GM19467 (cell line): Measurements from ENCODE around the gene GNG12.

Source experiments
- ATAC-seq: cut with Tn5 transposase; IDR thresholded peaks from one replicate; pipeline ENCODE4 v1.9.1; 2021; ENCODE audit warnings: mild to moderate bottlenecking, moderate library complexity; ENCODE audit not compliant: unreplicated experiment

GNG12 gene

DNA sequence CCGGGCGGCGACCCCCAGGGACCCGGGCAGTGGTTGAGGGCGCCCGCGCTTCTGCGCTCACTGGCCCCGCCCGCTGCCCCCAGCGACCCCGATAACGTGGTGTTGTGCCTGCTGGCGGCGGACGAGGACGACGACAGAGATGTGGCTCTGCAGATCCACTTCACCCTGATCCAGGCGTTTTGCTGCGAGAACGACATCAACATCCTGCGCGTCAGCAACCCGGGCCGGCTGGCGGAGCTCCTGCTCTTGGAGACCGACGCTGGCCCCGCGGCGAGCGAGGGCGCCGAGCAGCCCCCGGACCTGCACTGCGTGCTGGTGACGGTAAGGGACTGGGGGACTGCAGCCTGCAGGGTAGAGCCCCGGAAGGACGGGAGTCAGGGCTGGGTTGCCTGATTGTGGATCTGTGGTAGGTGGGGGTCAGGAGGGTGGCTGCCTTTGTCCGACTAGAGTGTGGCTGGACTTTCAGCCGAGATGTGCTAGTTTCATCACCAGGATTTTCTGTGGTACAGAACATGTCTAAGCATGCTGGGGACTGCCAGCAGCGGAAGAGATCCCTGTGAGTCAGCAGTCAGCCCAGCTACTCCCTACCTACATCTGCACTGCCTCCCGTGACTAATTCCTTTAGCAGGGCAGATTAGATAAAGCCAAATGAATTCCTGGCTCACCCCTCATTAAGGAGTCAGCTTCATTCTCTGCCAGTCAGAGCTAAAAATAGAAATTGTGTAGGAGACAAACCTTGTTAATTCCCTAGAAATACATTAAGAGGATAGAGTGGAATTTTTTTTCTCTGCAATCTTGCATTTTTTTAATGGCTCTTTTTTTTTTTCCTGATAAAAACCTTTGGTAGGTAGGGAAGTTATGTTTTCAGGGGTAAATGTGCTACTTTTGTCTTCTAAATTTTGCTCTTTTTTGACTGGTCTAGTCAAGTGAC is 146.7 kb downstream of the GNG12 start:
- no peak for ATAC-seq

DNA sequence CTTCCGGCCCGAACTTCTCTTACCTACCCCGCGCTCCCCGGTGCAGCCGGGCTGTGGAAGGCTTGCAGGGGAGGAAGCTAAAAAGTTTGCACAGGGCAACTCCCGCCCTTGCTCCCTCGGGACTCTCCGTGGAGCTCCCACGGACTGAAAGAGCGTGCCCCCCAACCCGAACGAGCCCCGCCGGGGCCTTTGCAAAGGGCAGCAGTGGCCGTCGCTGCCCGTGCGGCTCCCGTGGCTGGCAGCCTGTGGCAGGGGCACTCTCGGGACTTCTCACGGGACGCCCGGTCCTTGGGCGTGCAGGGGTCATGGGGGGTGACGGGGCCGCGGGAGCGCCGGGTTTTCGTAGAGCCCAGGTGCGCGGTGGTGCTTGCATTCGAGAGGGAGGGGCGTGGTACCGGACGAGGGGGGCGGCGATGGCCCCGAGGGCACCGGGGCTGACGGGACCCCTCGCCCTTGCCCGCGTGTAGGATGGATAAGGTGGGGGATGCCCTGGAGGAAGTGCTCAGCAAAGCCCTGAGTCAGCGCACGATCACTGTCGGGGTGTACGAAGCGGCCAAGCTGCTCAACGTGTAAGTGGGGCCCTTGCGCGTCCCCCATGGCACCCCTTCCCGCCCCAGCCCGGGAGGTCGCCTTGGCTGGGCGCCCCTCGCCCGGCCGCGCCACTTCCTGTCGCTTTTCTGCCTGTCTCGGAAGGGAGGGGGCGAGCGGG is 147.6 kb downstream of the GNG12 start:
- peak; percentile 6 for ATAC-seq

DNA sequence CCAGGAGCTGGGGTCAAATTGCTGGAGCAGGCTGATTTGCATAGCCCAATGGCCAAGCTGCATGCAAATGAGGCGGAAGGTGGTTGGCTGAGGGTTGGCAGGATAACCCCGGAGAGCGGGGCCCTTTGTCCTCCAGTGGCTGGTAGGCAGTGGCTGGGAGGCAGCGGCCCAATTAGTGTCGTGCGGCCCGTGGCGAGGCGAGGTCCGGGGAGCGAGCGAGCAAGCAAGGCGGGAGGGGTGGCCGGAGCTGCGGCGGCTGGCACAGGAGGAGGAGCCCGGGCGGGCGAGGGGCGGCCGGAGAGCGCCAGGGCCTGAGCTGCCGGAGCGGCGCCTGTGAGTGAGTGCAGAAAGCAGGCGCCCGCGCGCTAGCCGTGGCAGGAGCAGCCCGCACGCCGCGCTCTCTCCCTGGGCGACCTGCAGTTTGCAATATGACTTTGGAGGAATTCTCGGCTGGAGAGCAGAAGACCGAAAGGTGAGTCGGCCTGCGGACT is 148.2 kb downstream of the GNG12 start, which contains the start of gene GADD45A:
Gene GADD45A (plus strand): TSS at position 135 of the 491 bp plus-strand sequence. CDS start 294 bp downstream, at position 429.
- ATAC-seq: peak; percentile 89

DNA sequence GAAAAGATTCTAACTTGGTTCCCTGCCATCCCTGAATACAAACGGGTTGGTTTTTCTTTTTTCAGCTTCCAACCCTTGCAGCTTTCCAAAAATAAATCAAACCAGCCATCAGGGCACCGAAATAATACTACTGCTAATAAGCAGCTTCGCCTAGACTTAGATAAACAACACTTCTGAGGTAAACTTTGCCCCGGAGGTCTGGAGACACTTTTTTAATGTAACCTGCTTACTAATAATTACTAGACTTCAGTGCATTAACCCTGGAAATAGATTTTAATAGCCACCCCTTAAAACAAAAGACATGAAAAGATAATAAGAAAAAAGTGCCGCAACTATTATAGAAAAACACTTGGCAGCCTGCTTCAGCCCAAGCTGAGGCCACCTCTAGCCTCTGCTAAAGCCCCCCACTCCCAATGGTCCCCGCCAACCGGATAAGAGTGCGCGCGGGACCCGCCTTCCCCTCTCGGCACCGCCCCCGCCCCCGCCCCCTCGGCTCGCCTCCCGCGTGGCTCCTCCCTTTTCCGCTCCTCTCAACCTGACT is 148.7 kb downstream of the GNG12 start:
- no peak for ATAC-seq

DNA sequence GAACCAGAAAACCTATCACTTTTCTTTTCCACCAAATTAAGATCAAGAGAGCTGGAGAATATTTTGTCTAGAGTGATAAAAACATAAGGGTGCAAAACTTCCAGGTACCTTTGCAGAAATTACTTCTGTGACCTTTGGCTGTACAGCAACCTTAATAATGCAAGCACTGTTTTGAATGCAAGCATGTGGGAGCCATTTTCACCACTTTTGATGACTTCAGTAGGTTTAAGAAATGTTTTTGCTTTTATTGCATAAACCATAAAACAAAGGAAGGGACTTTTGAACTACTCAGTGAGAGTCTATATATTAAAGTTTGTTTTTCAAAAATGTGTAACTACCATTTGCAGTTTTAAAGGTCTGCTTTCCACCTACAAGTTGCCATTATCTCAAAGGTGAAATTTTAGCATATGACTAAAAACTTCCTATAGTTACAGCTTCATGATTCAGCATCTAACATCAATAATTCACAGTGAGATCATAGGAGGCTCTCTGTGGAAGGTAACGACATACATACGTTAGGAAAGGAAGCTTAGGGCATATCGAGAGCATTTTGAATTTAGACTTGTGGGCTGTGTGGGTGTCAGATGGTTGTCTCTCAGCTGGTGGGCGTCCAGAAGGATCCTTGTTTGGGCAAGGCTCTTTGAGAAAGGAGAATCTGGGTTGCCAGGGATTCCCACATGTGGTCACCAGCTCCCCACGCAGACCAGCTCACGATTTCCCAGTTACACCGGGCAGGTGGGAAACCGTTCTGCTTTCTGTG is 149.3 kb downstream of the GNG12 start:
- no peak for ATAC-seq

GRCh38 chr1:67683316-67683715 is 150.0 kb downstream of the GNG12 start:
- no peak for ATAC-seq

GRCh38 chr1:67682659-67683197 is 150.5 kb downstream of the GNG12 start:
- no peak for ATAC-seq

DNA sequence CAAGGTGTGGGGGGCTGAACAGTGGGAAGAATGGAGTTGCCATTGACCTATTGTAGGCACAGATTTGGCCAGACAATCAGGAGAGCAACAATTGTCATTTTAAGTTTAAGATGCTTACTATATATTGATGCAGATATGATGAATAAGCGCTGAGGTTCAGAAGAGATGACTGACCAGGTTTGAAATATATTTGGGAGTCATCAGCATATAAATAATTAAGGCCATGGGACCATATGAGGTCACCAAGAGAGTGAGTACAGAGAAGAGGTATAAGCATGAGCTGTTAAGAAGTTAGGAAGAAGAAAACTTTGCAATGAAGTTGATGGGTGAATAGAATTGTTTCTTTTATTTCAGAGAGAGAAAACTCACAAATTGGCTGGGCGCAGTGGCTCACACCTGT is 152.8 kb downstream of the GNG12 start:
- ATAC-seq: no peak

GRCh38 chr1:67679691-67680090 is 153.6 kb downstream of the GNG12 start:
- ATAC-seq: no peak

GRCh38 chr1:67677930-67678329 is 155.3 kb downstream of the GNG12 start:
- no peak for ATAC-seq

DNA sequence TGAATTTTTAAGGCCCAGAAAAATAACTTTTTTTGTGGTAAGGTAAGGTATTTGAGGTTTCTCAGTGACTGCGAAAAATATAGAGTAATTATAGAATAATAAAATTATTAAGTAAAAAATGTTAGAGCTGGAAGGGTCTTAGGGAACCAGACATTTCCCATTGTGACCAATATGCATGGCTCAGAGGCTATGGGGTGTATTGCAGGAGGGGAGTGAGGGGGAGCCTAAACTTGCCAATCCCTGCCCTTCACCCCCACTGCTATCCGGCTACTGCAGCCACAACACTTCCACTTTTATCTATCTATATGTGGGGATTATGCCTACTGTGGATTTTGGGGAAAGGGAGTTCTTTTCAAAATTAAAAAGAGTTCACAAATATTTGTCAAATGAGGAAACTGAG is 155.9 kb downstream of the GNG12 start:
- ATAC-seq: no peak

DNA sequence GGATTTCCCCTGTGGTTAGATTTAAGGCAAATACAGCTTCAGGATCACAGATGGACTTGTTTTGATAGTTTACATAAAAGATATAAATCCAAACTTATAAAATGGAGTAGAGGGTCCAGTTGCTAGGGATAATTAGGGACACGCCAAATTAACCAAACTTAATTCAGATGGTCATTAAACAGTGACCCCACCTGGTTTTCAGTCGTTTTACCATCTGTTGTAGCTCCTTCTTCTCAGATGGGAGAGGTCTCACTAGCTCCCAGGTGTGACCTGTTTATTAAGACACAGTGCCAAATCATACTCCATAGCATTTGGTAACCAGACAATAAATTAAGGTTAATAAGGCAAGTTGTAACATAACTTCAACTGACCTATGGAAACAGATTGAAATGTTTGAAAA is 156.3 kb downstream of the GNG12 start:
- ATAC-seq: no peak

GRCh38 chr1:67676287-67676686 is 157.0 kb downstream of the GNG12 start:
- no peak for ATAC-seq

DNA sequence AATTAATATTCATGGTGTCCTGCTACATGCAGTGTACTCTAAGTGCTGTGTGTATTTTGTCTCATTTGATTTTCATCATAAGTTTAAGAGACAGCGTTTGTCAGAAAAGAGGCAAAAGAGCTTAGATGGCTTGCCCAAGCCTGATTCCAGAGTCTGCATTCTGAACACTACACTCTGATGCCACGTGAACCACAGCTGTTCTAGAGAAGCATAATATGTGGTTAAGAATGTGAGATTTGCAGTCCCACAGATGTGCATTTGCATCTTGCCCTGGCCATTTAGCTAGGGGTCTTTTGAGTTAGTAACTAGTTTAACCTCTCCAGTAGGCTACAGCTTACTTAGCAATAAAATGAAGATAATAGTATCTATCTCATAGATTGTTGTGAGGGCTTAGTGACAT is 157.5 kb downstream of the GNG12 start:
- ATAC-seq: peak; percentile 76

DNA sequence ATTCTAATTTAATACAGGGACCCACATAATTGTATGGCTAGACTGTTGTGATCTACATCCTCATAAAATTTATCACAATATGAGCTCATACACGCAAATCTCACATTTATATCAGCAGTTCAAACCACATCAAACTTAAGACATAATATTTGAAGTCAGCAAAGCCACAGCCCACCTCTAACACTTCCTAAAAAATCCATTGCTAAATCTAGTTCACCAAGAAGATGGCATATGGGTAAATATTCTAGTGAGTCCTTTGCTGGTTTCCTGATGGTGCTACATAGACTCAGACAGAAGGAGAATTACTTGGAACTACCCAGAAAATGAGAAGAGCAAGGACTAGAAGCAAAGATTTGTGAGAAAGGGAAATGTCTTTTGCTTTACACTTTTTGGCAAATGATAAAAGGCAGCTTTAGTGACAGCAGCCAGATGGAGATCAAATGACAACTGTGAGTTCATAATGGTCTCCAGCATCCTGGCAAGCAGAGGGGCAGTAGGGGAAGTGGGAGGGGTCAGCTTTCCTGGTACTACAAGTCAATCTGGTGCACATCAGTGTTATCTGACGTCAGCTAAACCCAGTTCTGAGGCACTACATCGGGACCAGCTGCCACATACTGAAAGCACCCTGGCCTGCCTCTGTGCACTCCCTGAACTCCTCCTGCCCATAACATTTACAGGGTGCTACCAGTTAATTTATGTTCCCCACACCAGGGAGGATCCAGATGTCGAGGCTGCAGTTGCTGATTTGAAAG is 158.8 kb downstream of the GNG12 start:
- ATAC-seq: no peak

DNA sequence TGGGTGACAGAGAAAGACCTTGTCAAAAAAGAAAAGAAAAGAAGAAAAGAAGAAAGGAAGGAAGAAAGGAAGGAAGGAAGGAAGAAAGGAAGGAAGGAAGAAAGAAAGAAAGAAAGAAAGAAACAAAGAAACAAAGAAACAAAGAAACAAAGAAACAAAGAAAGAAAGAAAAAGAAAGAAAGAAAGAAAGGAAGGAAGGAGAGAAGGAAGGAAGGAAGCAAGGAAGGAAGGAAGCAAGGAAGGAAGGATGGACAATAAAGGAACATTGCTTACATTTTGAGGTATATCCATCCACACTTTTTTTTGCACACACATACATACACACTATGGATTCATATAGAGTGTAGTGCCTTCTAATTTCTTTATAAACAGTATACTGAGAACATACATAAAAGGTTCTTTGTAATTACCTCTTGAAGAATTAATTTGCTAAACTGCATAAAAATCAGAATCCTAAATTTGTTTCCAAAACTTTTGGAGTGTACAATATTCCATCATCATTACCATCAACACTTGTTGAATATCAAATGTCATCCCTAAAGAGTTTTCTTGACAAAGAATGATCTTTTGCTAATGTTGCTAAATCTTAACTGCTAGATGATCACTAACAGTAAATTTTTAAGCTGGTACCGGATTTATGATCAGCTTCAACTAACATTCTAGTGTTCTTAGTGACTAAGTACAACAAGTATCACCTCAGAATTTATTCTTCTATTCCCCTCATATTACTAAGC is 159.6 kb downstream of the GNG12 start:
- ATAC-seq: no peak

DNA sequence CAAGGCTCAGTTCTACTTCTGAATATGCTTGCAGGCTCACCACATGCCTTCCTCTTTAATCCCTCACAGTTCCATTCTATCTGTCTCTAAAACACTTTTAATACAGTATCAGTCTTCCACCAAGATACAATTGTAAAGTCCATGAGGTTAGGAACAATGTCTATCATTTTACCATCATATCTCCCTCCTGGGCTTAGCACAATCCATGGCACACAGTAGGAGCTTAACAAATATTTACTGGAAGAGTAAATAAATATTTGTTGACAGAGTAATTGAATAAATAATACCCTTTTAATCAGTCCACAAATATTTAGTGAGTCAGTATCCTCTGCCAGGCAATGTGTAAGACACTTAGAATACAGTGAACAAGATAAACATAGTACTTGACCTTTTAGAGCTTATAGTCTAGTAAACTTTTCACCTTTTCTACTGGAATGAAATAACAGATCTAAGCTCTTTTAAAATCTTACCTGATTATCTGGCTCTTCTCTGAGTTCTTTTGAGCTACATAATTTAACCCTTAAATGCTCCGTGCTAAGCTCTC is 160.9 kb downstream of the GNG12 start:
- no peak for ATAC-seq

DNA sequence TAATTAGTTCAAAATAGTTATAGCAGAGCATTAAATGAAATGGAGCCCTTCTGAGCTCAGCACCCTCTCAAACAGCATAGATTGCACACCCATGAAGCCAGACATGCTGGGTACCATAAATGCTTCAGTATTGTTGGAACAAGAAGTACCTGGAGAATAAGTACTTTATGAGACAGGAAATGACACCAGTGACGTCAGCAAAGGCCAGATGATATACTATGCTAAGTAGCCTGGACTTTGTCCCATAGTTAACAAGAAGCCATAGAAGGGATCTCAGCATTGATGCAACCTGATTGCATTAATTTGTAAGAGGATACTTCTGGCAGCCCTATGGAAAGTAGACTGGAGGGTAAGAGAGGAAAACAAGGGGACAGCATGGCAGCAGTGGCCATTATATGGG is 164.6 kb downstream of the GNG12 start:
- no peak for ATAC-seq

DNA sequence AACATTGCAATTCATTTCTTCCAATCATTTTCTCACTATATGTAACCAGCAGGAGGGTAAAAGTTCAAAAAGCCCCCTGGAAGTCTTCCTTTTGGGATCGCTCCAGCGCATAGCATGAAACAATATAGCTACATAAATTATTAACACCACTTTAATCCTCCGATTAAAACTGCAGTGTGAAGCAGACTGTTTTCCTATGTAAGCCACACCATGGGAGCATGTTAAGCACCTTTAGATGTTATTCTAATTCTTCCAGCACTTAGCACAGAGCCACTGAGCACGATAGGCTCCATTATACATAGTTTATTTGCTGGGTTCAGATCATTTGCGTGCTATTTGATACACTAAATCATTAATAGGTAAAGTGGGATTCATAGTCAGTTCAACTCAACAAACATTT is 166.6 kb downstream of the GNG12 start:
- ATAC-seq: no peak
